ENCODE data around the gene LSM10.
A peak's percentile ranks its signal among the peaks of the same experiment; 100 is the strongest.

The LSM10 gene

DNA sequence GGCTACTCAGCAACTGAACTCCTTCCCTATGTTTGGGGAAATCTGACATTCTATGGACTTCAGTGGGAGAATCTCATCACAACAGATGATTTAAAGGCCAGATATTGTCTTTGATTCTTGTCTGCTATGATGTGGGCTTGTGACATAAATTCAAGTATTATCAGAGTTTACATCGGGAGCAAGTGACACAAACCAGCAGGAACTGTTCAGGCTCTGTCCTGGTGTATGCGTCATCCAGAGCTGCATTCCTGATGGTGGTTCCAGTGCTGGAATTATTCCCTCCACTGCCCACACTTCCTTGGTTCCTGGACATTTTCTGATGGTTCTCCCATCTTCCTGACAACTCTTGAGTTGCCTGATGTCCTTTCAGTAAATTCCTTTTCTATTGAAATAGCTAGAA, 10.8 kb upstream of the LSM10 start:
- no peak for DNase-seq (ENCODE audit: low read depth)

GRCh38 chr1:36406440-36406839, 8.7 kb upstream of the LSM10 start:
- DNase-seq (ENCODE audit: low read depth) = no peak

DNA sequence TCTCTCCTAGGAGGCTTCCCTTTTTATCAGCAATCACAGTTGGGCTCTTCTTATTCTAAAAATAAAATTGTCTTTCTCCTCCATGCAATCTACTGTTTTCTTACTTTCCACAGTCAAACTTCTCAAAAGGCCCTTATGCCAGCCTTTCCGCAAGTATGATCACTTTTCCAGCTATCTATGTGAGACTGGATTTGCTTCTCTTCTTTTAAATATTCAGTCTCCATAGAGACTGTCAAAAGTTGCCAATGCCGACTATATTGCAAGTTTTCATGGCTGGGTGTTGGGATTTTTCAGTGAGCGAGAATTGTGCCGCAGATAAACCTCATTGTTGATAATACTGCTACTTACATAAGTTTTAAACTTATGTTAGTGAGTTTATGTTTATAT, 4.8 kb upstream of the LSM10 start:
- no peak for DNase-seq (ENCODE audit: low read depth)

DNA sequence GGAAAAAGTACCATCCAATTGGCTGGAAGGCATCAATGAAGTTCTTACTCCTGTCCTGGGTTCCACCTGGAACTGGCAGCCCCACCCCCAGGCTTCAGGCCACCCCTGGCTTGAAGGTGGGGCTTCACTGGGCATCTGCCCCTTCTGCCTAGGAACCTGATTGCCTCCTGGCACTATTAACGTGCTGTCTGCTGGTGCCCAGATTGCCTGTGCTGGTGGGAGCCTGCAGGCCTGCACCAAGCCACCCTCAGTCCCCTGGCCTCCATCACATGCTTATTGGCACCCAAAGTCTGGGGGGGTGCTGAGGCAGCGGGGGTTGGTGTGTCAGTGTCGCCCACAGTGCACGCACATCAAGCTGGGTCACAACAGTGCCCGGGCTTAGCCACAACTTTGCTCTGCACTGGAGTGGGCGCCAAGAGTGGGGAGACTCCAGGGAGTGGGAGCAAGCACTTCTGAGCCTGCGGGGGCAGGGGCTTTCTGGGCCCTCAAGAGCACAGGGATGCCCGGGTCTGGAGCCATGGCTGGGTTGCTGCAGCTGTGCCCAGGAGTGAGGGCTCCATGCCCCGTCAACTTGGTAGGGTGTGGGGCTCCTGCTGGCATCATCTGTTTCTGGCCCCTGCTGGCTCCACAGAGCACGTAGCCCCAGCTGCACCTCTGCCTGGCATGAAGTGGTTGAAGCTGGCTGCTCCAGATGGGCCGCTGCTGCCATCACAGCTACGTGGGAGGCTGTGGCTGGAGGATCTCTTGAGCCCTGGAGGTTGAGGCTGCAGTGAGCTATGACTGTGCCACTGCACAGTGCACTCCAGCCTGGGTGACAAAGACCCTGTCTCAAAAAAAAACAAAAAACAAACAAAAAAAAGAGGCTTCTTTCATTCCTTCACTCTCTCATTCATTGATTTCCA, 4.1 kb upstream of the LSM10 start:
- no peak for DNase-seq (ENCODE audit: low read depth)

DNA sequence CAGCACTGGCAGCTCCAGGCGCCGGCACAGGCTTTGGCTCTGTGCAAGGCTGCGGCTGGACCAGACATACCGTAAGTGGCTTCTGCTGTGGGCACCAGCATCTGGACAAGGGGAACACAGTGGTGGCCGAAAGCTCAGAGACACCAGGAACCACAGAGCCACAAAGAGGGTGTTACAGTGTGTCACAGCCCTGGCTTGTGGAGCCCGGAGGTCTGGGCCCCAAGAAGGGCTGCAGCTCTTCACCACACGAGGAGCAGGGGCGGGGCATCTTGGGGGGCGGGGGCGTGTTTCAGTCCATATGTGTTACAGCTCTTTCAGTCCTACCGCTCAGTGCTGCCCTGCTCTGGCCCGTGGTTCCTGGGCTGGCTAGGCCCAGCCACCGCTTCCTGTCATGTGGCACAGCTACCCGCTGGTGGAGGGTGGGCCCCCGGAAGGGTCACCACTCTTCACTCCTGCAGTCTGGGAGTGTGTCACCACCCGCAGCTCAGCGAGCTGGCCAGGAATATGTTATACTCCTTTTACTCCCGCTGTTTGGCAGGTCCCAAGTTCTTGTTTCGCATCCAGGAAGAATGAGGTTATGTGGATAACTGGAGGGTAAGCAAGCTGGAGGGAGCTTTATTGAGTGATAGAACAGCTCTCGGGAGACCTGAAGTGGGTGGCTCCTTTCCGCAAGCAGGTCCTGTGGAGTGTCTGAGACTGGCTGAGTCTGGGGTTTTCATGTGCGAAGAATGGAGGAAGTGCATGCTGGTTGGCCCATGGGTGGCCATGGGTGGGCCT, 3.3 kb upstream of the LSM10 start:
- peak; percentile 57 for DNase-seq (ENCODE audit: low read depth)

GRCh38 chr1:36400514-36400824, 2.8 kb upstream of the LSM10 start:
- no peak for DNase-seq (ENCODE audit: low read depth)

DNA sequence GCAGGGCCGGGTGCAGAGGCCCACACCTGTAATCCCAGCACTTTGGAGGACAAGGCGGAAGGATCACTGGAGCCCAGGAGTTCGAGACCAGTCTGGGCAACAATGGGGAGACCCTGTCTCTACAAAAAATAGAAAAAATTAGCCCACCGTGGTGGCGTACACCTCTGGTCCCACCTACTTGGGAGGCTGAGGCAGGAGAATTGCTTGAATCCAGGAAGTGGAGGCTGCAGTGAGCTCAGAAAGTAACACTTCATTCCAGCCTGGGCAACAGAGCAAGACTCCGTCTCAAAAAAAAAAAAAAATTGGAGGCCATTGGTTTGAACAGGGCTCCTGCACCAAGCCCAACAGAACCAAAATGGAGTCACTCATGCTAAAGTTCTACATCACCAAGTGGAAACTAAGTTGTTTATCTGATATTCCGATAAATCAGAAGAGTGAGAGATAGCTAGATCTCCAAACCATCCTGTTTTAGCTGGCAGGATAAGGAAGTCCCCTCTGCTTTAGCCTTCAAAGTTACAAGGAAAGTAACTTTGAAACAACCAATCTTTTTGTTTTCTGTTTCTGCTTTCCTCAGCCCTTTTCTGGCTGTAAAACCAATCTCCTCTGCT, 766 bp upstream of the LSM10 start:
- no peak for DNase-seq (ENCODE audit: low read depth)

DNA sequence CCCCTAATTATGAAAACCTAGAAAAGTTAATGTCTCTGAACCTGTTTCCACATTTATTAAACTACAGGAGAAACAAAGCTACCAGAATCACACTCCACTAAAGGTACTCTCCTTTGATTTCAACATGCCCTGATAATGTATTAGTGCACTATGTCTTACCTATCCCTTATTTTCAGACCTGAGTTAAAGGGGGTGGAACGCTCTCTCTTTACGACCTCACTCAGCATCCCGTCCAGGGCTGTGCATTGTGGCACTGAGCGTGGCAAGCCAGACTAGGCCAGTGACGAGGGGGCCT, 678 bp downstream of the LSM10 start:
- DNase-seq (ENCODE audit: low read depth) = no peak

DNA sequence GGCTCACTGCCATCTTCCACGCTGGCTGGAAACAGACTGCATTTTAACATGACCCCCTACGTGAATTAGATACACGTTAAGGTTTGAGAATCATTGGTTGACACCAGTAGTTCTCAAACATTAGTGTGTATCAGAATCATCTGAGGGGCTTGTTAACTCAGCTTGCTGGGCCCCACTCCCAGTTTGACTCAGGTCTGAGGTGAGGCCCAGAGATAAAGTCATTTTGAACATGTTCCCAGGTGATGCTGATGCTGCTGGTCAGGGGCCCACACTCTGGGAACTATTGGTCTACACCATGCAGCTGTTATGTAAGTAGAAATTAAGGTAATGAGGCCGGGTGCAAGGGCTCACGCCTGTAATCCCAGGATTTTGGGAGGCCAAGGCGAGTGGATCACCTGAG, 1.3 kb downstream of the LSM10 start:
- DNase-seq (ENCODE audit: low read depth) = no peak

- no peak for DNase-seq (ENCODE audit: low read depth)
These were observed 4.0 kb downstream of the LSM10 start for GRCh38 chr1:36393686-36394085.

DNA sequence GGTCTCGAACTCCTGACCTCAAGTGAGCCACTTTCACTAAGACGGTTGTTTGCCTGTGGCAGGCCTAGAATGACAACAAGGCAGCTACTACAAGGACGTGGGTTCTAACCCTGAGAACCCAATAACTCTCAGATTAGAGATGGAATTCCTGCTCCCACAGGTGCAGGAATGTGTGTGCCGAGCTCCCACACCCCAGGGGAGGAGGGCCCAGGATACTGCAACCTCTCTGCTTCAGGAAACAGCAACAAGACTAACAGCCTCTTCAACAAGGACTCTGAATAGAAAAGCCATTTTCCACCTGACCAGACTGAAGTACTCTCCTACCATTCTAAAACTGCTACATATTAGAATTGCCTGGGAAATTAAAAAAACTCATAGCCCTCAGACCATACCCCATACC, 4.9 kb downstream of the LSM10 start:
- no peak for DNase-seq (ENCODE audit: low read depth)

- no peak for DNase-seq (ENCODE audit: low read depth)
These were observed 6.4 kb downstream of the LSM10 start for GRCh38 chr1:36391271-36391670.

- no peak for DNase-seq (ENCODE audit: low read depth)
These were observed 7.3 kb downstream of the LSM10 start for GRCh38 chr1:36390411-36390810.

DNA sequence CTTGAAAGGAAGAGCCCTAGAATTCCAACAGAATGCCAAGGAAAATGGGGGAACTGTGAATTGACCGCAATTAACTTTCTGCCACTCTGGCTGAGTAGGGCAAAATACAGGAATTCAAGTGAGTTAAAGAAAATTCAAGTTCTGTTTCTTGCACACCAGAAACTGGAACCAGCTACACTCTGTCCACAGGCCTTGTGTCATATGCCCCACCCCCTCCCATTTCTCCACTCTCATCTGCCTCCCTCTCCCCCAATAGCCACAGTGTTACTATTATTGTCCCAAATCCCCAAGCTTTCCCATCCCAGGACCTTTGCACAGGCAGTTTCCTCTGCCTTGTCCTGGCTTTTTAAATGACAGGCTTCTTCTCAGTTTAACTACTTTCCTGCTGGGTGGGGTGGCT, 7.7 kb downstream of the LSM10 start:
- no peak for DNase-seq (ENCODE audit: low read depth)

DNA sequence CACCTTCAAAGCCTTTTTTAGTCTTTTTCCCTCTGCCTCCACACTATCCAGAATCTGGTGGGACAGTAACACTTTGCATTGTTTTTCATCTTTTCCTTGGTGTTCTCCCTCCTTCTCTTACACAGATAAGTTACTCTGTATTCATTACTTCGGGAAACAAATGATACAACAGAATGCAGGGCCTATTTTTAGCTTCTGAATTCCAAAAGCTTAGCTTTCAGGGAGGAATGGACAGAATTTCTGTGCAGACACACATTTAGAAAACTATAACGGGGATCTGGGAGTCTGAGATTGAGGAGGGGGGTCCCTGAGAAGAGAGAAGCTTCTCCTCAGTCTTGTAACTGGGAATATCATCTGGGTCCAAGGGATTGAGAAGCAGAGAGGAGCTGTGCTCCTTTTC, 8.4 kb downstream of the LSM10 start:
- no peak for DNase-seq (ENCODE audit: low read depth)

- no peak for DNase-seq (ENCODE audit: low read depth)
These were observed 10.4 kb downstream of the LSM10 start for GRCh38 chr1:36387141-36387949.

GRCh38 chr1:36386265-36387140, 11.2 kb downstream of the LSM10 start:
- peak; percentile 86 for DNase-seq (ENCODE audit: low read depth)

GRCh38 chr1:36385410-36386264, 12.1 kb downstream of the LSM10 start, which contains the start of gene STK40:
TSS of gene STK40 (minus strand) at chr1:36385924. CDS start at chr1:36361332, 24,592 bp downstream.
- DNase-seq (ENCODE audit: low read depth) = peak; percentile 97

GRCh38 chr1:36384542-36385409, 12.9 kb downstream of the LSM10 start:
- DNase-seq (ENCODE audit: low read depth) = no peak

Data from activated T-cell treated with anti-CD3 and anti-CD28 coated beads for 24 hours (primary cell).